ENCODE results near the gene PRKAG2. TPM values are rescaled to one million over a fixed set of nuclear protein-coding genes. Genes with fewer than 3 reads are reported as not detected.

Gene PRKAG2
- total RNA-seq, 2 experiments from 2014 or later, result 23.5 to 25.6 TPM

DNA sequence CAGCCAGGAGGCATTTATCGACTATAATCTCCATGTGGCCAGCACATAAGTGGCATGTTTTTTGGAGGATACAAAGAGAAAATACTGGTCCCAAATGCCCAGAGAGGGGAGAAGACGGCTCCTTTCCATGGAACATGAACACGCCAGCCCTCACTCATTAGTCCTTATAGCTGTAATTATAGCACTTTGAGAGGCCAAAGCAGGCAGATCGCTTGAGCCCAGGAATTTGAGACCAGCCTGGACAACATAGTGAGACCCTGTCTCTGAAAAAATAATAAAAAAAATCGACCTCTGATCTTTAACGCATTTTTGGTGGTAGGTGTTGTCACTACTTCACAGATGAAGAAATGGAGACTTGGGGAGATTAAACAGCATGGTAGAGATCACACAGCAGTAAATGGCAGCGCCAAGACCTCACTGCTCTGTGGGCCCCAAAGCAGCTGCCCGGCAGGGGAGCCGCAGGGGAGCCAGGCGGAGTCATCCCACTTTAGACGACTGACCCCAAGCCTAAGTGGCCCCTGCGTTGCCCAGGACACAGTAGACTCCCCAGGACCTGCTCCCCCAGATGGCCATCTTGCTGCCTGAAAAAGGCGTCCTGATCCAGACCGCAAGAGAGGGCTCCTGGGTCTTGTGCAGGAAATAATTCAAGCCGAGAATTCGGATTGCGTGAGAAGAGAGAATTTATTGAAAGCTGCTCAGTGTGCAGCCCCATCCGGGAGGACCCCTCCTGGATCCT lies 21.2 kb upstream of the PRKAG2 start:
- CTCF ChIA-PET, result no interaction called here
- POLR2A ChIA-PET, result no interaction called here
- Mint-ChIP-seq H3K4me1 (ENCODE audit: low read depth) (no peaks in the 10 kb centered on the region), H3K27me3 (peaks cover 9% of the 10 kb centered on the region), H3K36me3 (no peaks in the 10 kb centered on the region), H3K27ac (no peak overlapping the region), H3K9me3 (no peaks in the 10 kb centered on the region), H3K4me3 (no peak overlapping the region)
- DNase-seq, result no peak
- intact Hi-C loops (cut with micrococcal nuclease), result no loop called here

DNA sequence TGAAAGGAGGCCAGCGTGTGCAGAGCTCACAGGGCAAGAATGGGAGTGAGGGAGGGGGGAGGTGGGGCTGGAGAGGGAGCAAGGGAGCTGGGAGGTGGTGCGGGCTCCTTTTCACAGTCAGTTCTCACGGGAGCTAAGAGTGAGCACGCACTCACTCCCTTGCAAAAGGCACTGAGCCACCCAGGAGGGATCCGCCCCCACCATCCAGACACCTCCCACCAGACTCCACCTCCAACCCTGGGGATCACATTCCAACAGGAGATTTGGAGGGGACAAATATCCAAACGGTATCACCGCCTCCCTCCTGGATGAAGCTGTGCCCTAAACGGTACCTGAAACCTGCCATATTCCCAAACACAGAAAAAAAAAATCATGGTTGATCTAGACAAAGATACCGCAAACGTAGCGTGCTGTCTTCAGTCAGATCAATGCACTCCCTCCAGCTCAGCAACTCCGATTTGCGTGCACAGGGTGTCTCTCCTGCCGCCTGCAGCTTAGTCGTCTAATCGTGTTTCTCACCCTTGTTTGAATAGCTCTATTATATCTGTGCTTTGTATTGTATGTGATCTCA lies 20.3 kb upstream of the PRKAG2 start:
- no peak for DNase-seq
- Mint-ChIP-seq H3K4me1 (ENCODE audit: low read depth) (no peaks in the 10 kb centered on the region), H3K27ac (no peak overlapping the region), H3K36me3 (no peaks in the 10 kb centered on the region), H3K4me3 (no peak overlapping the region), H3K27me3 (peaks cover 10% of the 10 kb centered on the region), H3K9me3 (no peaks in the 10 kb centered on the region)
- CTCF ChIA-PET, result no interaction called here
- POLR2A ChIA-PET, result no interaction called here
- intact Hi-C loops (cut with micrococcal nuclease), result no loop called here

- H3K27me3 Mint-ChIP-seq, result peaks cover 10% of the 10 kb centered on the region
- H3K36me3 Mint-ChIP-seq, result no peaks in the 10 kb centered on the region
- ChIA-PET POLR2A (no interaction called here), CTCF (no interaction called here)
- no peaks in the 10 kb centered on the region for H3K4me1 Mint-ChIP-seq (ENCODE audit: low read depth)
- H3K27ac Mint-ChIP-seq, result no peak overlapping the region
- intact Hi-C loops (cut with micrococcal nuclease), result no loop called here
- no peak for DNase-seq
- H3K9me3 Mint-ChIP-seq, result no peaks in the 10 kb centered on the region
- H3K4me3 Mint-ChIP-seq, result no peak overlapping the region
Observed at GRCh38 chr7:151896486-151896885, 19.6 kb upstream of the PRKAG2 start.

DNA sequence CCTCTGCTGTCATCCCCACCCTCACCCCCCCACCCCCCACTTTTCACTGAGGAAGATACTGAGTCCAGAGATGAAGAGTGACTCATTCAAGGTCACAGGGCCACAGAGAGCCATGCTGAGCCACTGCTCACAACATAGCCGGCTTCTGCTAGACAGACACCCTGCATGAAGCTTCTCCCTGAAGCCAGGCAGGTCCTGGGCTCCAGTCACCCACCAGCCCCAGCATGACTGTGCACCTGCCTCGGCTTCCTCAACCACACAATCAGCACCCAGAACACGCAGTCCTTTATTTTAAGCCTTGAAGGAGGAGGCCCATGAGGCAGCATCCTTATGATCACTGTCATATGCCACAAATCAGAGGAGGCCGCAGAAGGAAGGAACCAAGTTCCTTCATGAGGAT lies 19.2 kb upstream of the PRKAG2 start:
- ChIA-PET POLR2A (no interaction called here), CTCF (no interaction called here)
- no peak overlapping the region for H3K4me3 Mint-ChIP-seq
- no peak overlapping the region for H3K27ac Mint-ChIP-seq
- H3K4me1 Mint-ChIP-seq (ENCODE audit: low read depth), result no peaks in the 10 kb centered on the region
- peaks cover 11% of the 10 kb centered on the region for H3K27me3 Mint-ChIP-seq
- no peaks in the 10 kb centered on the region for H3K36me3 Mint-ChIP-seq
- H3K9me3 Mint-ChIP-seq, result no peaks in the 10 kb centered on the region
- intact Hi-C loops (cut with micrococcal nuclease), result no loop called here
- DNase-seq, result no peak

GRCh38 chr7:151895631-151896031 lies 18.7 kb upstream of the PRKAG2 start:
- intact Hi-C loops (cut with micrococcal nuclease), result no loop called here
- no peaks in the 10 kb centered on the region for H3K36me3 Mint-ChIP-seq
- H3K4me3 Mint-ChIP-seq, result no peak overlapping the region
- no peak overlapping the region for H3K27ac Mint-ChIP-seq
- DNase-seq, result no peak
- ChIA-PET CTCF (no interaction called here), POLR2A (no interaction called here)
- H3K27me3 Mint-ChIP-seq, result peaks cover 14% of the 10 kb centered on the region
- H3K4me1 Mint-ChIP-seq (ENCODE audit: low read depth), result no peaks in the 10 kb centered on the region
- no peaks in the 10 kb centered on the region for H3K9me3 Mint-ChIP-seq

DNA sequence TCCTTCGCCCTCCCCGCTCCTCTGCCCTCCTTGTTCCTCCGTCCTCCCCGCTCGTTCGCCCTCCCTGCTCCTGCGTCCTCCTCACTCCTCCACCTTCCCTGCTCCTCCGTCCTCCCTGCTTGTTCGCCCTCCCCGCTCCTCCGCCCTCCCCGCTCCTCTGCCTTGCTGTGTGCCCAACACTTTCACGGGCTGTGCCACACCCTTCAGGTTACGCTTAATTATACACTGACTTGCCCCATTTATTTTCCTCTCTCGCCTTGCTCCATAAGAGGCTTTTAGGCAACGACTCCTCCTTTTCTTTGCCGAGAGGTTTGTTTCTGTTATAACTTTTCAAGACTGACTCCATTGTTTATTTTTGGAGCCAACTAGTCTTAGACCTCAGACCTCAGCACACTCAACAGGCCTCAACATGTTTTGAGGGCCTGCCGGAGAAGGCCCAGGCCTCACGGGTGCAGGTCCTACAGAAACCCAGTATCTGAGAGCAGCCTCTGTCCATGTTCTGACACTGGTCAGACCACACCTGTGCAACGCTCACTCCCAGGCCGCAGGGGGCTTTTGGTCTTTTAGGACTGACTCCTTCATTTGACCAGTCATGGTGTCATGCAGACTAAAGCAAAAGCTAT lies 18.2 kb upstream of the PRKAG2 start:
- Mint-ChIP-seq H3K27me3 (peaks cover 14% of the 10 kb centered on the region), H3K4me1 (ENCODE audit: low read depth) (no peaks in the 10 kb centered on the region), H3K27ac (no peak overlapping the region), H3K9me3 (no peaks in the 10 kb centered on the region), H3K36me3 (no peaks in the 10 kb centered on the region), H3K4me3 (no peak overlapping the region)
- intact Hi-C loops (cut with micrococcal nuclease), result no loop called here
- DNase-seq, result no peak
- ChIA-PET CTCF (no interaction called here), POLR2A (no interaction called here)

- Mint-ChIP-seq H3K4me3 (no peak overlapping the region), H3K27ac (no peak overlapping the region), H3K36me3 (no peaks in the 10 kb centered on the region), H3K4me1 (ENCODE audit: low read depth) (no peaks in the 10 kb centered on the region), H3K27me3 (peaks cover 11% of the 10 kb centered on the region), H3K9me3 (no peaks in the 10 kb centered on the region)
- intact Hi-C loops (cut with micrococcal nuclease), result no loop called here
- CTCF ChIA-PET, result no interaction called here
- POLR2A ChIA-PET, result no interaction called here
- no peak for DNase-seq
Observed at GRCh38 chr7:151894111-151895007, 17.4 kb upstream of the PRKAG2 start.

GRCh38 chr7:151893405-151893923 lies 16.5 kb upstream of the PRKAG2 start:
- CTCF ChIA-PET, result no interaction called here
- POLR2A ChIA-PET, result no interaction called here
- intact Hi-C loops (cut with micrococcal nuclease), result no loop called here
- Mint-ChIP-seq H3K27ac (no peak overlapping the region), H3K9me3 (no peaks in the 10 kb centered on the region), H3K4me3 (no peak overlapping the region), H3K27me3 (peaks cover 9% of the 10 kb centered on the region), H3K4me1 (ENCODE audit: low read depth) (no peaks in the 10 kb centered on the region), H3K36me3 (no peaks in the 10 kb centered on the region)
- no peak for DNase-seq

GRCh38 chr7:151891753-151892152 lies 14.8 kb upstream of the PRKAG2 start:
- Mint-ChIP-seq H3K27me3 (peaks cover 9% of the 10 kb centered on the region), H3K4me1 (ENCODE audit: low read depth) (no peaks in the 10 kb centered on the region), H3K27ac (no peak overlapping the region), H3K36me3 (no peaks in the 10 kb centered on the region), H3K4me3 (no peak overlapping the region), H3K9me3 (no peaks in the 10 kb centered on the region)
- DNase-seq, result no peak
- intact Hi-C loops (cut with micrococcal nuclease), result no loop called here
- CTCF ChIA-PET, result no interaction called here
- POLR2A ChIA-PET, result no interaction called here

GRCh38 chr7:151891182-151891581 lies 14.3 kb upstream of the PRKAG2 start:
- DNase-seq, result no peak
- Mint-ChIP-seq H3K27me3 (peaks cover 9% of the 10 kb centered on the region), H3K4me1 (ENCODE audit: low read depth) (no peaks in the 10 kb centered on the region), H3K9me3 (no peaks in the 10 kb centered on the region), H3K4me3 (no peak overlapping the region), H3K36me3 (no peaks in the 10 kb centered on the region), H3K27ac (no peak overlapping the region)
- intact Hi-C loops (cut with micrococcal nuclease), result no loop called here
- ChIA-PET CTCF (no interaction called here), POLR2A (no interaction called here)

GRCh38 chr7:151890355-151891004 lies 13.6 kb upstream of the PRKAG2 start:
- Mint-ChIP-seq H3K36me3 (no peaks in the 10 kb centered on the region), H3K9me3 (no peaks in the 10 kb centered on the region), H3K4me3 (no peak overlapping the region), H3K27ac (no peak overlapping the region), H3K27me3 (peaks cover 15% of the 10 kb centered on the region), H3K4me1 (ENCODE audit: low read depth) (no peaks in the 10 kb centered on the region)
- DNase-seq, result no peak
- intact Hi-C loops (cut with micrococcal nuclease), result no loop called here
- POLR2A ChIA-PET, result no interaction called here
- CTCF ChIA-PET, result no interaction called here

Data from activated CD4-positive, alpha-beta memory T cell treated with anti-CD3 and anti-CD28 coated beads for 36 hours (primary cell).